ENCODE results near the gene EFR3B. TPM values are rescaled to one million over a fixed set of nuclear protein-coding genes. Genes with fewer than 3 reads are reported as not detected.

EFR3B gene
- total RNA-seq, 1 experiment from 2014 or later, result not detected

DNA sequence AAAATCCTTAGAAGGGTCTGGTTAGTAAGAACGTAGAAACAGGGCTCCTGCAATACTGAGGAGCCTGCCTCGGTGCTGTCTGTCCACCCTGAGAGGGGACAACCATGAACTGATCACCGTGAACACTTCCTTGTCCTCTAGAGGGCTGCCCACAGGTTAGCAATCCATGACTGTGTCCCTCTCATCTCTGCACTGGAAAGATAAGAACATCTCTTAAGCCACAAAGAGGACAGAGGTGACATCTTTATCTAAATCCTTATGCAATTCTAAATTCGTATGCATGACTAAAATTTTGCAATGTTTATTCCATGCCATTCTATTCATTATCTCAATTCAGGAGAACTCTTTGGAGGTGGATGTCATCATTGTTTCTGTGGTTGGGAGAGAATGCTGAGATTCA is 12.8 kb downstream of the EFR3B start:
- H3K9me2 ChIP-seq (ENCODE audit: insufficient read depth), result no peaks in the 10 kb centered on the region
- POLR2A ChIA-PET (ENCODE audit: unreplicated experiment), result no interaction called here

DNA sequence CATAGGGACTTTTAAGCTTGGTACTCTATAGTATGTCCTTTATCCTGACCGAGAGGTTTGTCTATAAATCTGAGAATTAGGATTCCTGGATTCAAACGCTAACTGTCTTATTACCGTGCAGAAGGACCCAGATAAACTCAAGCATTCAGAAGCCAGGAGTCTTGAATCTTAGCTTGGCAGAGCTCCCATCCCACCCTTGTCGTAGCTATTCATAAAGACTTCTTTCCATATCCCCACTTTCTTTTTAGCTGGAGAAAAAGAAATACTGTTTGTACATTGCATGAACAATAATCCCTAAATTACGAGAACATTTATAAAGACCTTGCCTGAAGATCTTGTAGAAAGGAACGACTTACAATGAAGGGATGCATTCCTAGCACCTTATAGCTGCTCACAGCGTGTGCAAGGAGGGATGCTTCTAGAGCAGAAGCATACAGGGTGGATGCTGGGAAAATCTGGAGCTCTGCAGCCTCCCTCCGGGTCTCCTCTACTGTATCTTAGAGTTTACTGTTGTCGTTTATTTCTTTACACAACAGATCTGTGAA is 13.6 kb downstream of the EFR3B start:
- Histone ChIP-seq H3K27me3 (ENCODE audit: insufficient read depth, low read depth) (0 out of 2 replicates have a peak, but pooled peaks cover 14% of the 10 kb centered on the region), H4K20me1 (ENCODE audit: insufficient read depth) (no peaks in the 10 kb centered on the region), H3K9me2 (ENCODE audit: insufficient read depth) (no peaks in the 10 kb centered on the region), H3K9me3 (ENCODE audit: insufficient read depth, low read depth) (no peaks in the 10 kb centered on the region), H3K36me3 (ENCODE audit: low read depth) (no peaks in the 10 kb centered on the region), H3F3A (ENCODE audit: insufficient read depth, low read depth) (no peaks in the 10 kb centered on the region; the same call in 1 of the 2 replicates), H2AFZ (no peak overlapping the region), H3K4me3 (no peak overlapping the region), H3K27ac (no peak overlapping the region), H3K4me2 (no peak overlapping the region), H3K4me1 (replicated peaks; ENCODE audit: insufficient read depth) (no peaks in the 10 kb centered on the region), H3K79me2 (ENCODE audit: low read depth) (no peaks in the 10 kb centered on the region)
- no peak for DNase-seq
- ChIA-PET CTCF (interaction anchor here (0.6 kb wide), 1 partner anchor 9 kb away, joined by 3 read pairs; no protein-coding TSS in a partner anchor), POLR2A (ENCODE audit: unreplicated experiment) (interaction anchor here (0.6 kb wide), 1 partner anchor 106 kb away, joined by 7 read pairs; no protein-coding TSS in a partner anchor)
- intact Hi-C loops (cut with micrococcal nuclease; ENCODE audit: unreplicated experiment), result no loop called here
- TF ChIP-seq, protein P1, sequence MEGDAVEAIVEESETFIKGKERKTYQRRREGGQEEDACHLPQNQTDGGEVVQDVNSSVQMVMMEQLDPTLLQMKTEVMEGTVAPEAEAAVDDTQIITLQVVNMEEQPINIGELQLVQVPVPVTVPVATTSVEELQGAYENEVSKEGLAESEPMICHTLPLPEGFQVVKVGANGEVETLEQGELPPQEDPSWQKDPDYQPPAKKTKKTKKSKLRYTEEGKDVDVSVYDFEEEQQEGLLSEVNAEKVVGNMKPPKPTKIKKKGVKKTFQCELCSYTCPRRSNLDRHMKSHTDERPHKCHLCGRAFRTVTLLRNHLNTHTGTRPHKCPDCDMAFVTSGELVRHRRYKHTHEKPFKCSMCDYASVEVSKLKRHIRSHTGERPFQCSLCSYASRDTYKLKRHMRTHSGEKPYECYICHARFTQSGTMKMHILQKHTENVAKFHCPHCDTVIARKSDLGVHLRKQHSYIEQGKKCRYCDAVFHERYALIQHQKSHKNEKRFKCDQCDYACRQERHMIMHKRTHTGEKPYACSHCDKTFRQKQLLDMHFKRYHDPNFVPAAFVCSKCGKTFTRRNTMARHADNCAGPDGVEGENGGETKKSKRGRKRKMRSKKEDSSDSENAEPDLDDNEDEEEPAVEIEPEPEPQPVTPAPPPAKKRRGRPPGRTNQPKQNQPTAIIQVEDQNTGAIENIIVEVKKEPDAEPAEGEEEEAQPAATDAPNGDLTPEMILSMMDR (conservative IDR thresholded peaks at IDR 0.05), result no peak
- TF ChIP-seq EZH2 (IDR thresholded peaks at IDR 0.05; ENCODE audit: low read depth), result no peak
- no TSS peak for BruUV-seq (replicated peaks)

More for the DNA sequence above, 12.8 kb downstream of the EFR3B start:
- H3K4me2 ChIP-seq, result no peak overlapping the region
- DNase-seq, result no peak
- H2AFZ ChIP-seq, result no peak overlapping the region
- 0 out of 2 replicates have a peak, but pooled peaks cover 14% of the 10 kb centered on the region for H3K27me3 ChIP-seq (ENCODE audit: insufficient read depth, low read depth)
- intact Hi-C loops (cut with micrococcal nuclease; ENCODE audit: unreplicated experiment), result no loop called here
- H3K4me1 ChIP-seq (replicated peaks; ENCODE audit: insufficient read depth), result no peaks in the 10 kb centered on the region
- no peaks in the 10 kb centered on the region for H3K9me3 ChIP-seq (ENCODE audit: insufficient read depth, low read depth)
- H3K79me2 ChIP-seq (ENCODE audit: low read depth), result no peaks in the 10 kb centered on the region
- H3K4me3 ChIP-seq, result no peak overlapping the region
- no TSS peak for BruUV-seq (replicated peaks)
- TF ChIP-seq, protein P1 (conservative IDR thresholded peaks at IDR 0.05), result no peak; the same call in 1 of the 2 replicates
- no peak for TF ChIP-seq EZH2 (IDR thresholded peaks at IDR 0.05; ENCODE audit: low read depth)
- H3K36me3 ChIP-seq (ENCODE audit: low read depth), result no peaks in the 10 kb centered on the region
- CTCF ChIA-PET, result interaction anchor here (0.6 kb wide), 1 partner anchor 10 kb away, joined by 3 read pairs; no protein-coding TSS in a partner anchor
- no peak overlapping the region for H3K27ac ChIP-seq
- H4K20me1 ChIP-seq (ENCODE audit: insufficient read depth), result no peaks in the 10 kb centered on the region
- no peaks in the 10 kb centered on the region; the same call in 1 of the 2 replicates for H3F3A ChIP-seq (ENCODE audit: insufficient read depth, low read depth)

DNA sequence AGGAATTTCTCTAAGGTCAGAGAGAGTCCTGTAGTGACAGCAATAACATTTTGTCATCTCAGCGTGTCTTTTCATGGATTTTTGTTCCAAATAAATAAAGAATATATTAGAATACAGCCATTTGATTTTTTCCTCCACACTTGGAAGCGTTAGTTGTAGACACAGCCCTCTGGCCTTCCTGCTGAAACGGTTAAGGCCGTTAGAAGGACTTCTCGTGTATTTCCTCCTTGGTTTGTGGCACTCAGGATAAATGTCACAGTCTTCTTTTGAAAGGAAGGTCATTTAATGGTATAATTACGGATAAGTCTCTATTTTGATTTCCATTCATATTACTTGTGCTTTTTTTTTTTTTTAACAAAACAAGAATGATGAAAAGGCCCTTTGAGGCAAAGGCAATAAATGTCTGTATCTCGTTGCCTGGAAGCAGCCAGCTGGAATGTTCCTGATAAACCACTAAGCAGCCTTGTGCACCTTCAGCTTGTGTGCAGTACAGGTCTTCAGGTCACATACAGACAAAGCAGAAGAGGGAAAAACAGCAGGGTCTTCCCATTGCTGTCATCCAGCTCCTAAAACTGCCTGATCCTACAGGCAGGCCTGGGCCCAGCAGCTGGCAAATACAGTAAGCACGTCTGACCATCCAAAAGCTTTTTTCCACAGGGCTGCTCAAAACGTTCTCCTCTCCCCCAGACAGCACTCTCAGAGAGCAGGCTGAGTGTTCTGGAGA is 14.4 kb downstream of the EFR3B start:
- no peaks in the 10 kb centered on the region for H3K9me2 ChIP-seq (ENCODE audit: insufficient read depth)
- no peaks in the 10 kb centered on the region for H3K79me2 ChIP-seq (ENCODE audit: low read depth)
- H3F3A ChIP-seq (ENCODE audit: insufficient read depth, low read depth), result no peaks in the 10 kb centered on the region
- BruUV-seq (replicated peaks), result no TSS peak
- H3K9me3 ChIP-seq (ENCODE audit: insufficient read depth, low read depth), result no peaks in the 10 kb centered on the region
- H3K4me1 ChIP-seq (replicated peaks; ENCODE audit: insufficient read depth), result no peaks in the 10 kb centered on the region
- no peak overlapping the region for H3K4me2 ChIP-seq
- H2AFZ ChIP-seq, result no peak overlapping the region
- H4K20me1 ChIP-seq (ENCODE audit: insufficient read depth), result no peaks in the 10 kb centered on the region
- POLR2A ChIA-PET (ENCODE audit: unreplicated experiment), result interaction anchor here (0.6 kb wide), 1 partner anchor 107 kb away, joined by 7 read pairs; no protein-coding TSS in a partner anchor
- CTCF ChIA-PET, result no interaction called here
- intact Hi-C loops (cut with micrococcal nuclease; ENCODE audit: unreplicated experiment), result no loop called here
- no peak for DNase-seq
- TF ChIP-seq EZH2 (IDR thresholded peaks at IDR 0.05; ENCODE audit: low read depth), result no peak
- TF ChIP-seq, protein P1 (conservative IDR thresholded peaks at IDR 0.05), result no peak
- H3K36me3 ChIP-seq (ENCODE audit: low read depth), result no peaks in the 10 kb centered on the region
- 0 out of 2 replicates have a peak, but pooled peaks cover 14% of the 10 kb centered on the region for H3K27me3 ChIP-seq (ENCODE audit: insufficient read depth, low read depth)
- H3K4me3 ChIP-seq, result no peak overlapping the region
- no peak overlapping the region for H3K27ac ChIP-seq

Data from PC-9 (cell line).